Ovary (tissue), 1 donor: ENCODE results near the gene CD3D.

Source experiments
- EP300 ChIP-seq: sonication (generic); formaldehyde crosslinking; IDR thresholded peaks from one replicate; pipeline ENCODE4 v1.6.1; 2017; ENCODE audit warnings: antibody characterized with exemption
- POLR2A ChIP-seq: fragments of 450-650 bp; IDR thresholded peaks from one replicate; pipeline ENCODE4 v1.6.1; 2017; ENCODE audit warnings: antibody characterized with exemption, mild to moderate bottlenecking, moderate library complexity

DNA sequence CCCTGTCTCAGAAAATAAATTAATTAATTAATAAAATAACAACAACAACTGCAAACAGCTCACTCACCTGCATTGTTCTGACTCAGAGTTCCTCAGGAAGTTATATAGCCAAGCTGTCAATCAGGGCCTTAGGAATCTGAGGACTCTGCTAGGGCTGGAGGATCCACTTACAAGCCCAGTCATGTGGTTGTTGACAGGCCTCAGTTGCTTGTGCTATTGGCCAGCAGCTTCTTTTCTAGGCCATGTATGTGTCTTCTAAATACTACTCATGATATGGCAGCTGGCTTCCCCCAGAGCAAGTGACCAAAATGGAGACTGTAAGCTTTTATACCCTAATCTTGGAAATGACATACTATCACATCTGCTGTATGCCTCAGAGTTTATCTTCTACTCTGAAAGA, 38.1 kb upstream of the CD3D start:
- no peak for TF ChIP-seq POLR2A
- no peak for TF ChIP-seq EP300
